Measurements from ENCODE around the gene RNF114. TPM values are rescaled to one million over a fixed set of nuclear protein-coding genes. Genes with fewer than 3 reads are reported as not detected.

Gene RNF114
- total and polyA plus RNA-seq, 2 donors (not counting 3 experiments of a cell fraction or from before 2014, with no cell fraction given), result 45.8 to 81.7 TPM

DNA sequence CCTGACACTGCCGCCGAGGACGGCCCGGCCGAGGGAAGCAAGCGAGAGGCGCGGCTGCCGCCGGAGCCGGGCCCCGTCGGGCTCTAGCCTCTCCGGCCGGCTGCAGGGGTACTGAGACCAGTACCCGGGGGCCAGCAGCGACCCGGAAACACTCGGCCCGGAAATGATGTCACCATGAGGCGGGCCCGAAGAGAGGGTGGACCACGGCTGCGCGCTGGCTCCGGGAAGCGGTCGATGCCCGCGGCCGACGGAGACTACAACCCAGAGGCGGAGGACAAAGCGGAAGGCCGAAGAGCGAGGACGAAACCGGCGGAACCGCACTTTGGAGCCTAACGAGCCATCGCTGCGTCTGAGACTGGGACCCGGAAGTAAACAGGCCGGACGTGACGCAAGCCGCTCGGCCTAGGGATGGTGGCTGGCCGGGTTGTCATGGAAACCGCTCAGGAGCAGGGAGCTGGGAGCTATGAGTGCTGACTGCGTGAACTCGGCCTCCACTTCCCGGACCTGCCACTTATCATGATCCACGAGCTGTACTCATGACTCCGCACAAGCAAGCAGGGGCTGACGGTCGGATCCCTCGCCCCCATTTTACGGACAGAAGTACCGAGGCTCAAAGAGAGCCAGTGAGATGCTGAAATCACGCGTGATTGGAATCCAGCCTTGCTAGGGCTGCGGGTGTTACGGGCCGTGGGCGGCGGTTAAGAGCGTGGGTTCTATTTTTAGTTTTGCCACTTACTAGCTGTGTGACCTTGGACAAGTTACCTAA is 20.6 kb upstream of the RNF114 start, which contains the start of gene SPATA2:
SPATA2 (minus strand) TSS at position 150 of the 766 bp plus-strand sequence. CDS start 7,039 bp downstream, outside the sequence.
- TF ChIP-seq EZH2 (IDR thresholded peaks at IDR 0.05; ENCODE audit: borderline replicate concordance, low read depth, low read length, severe bottlenecking) (no peak), JUN (IDR thresholded peaks at IDR 0.05; ENCODE audit: borderline replicate concordance, insufficient read depth, insufficient read length, low read depth) (no peak), GATA2 (IDR thresholded peaks at IDR 0.05; ENCODE audit: insufficient read depth, insufficient read length, low read depth, low read length) (no peak), POLR2A (IDR thresholded peaks at IDR 0.05; ENCODE audit: low read depth, low read length) (peak; percentile 83), MYC (IDR thresholded peaks at IDR 0.05; ENCODE audit: low read depth, low read length) (no peak), FOS (IDR thresholded peaks at IDR 0.05; ENCODE audit: borderline replicate concordance, insufficient read depth, low read length) (no peak), POLR2AphosphoS5 (IDR thresholded peaks at IDR 0.05; ENCODE audit: insufficient read depth, low read depth, low read length) (peak; percentile 63)
- TF ChIP-seq, protein P1, sequence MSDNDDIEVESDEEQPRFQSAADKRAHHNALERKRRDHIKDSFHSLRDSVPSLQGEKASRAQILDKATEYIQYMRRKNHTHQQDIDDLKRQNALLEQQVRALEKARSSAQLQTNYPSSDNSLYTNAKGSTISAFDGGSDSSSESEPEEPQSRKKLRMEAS (IDR thresholded peaks at IDR 0.05; ENCODE audit: insufficient read depth, insufficient read length), result no peak
- TF ChIP-seq, protein P2, sequence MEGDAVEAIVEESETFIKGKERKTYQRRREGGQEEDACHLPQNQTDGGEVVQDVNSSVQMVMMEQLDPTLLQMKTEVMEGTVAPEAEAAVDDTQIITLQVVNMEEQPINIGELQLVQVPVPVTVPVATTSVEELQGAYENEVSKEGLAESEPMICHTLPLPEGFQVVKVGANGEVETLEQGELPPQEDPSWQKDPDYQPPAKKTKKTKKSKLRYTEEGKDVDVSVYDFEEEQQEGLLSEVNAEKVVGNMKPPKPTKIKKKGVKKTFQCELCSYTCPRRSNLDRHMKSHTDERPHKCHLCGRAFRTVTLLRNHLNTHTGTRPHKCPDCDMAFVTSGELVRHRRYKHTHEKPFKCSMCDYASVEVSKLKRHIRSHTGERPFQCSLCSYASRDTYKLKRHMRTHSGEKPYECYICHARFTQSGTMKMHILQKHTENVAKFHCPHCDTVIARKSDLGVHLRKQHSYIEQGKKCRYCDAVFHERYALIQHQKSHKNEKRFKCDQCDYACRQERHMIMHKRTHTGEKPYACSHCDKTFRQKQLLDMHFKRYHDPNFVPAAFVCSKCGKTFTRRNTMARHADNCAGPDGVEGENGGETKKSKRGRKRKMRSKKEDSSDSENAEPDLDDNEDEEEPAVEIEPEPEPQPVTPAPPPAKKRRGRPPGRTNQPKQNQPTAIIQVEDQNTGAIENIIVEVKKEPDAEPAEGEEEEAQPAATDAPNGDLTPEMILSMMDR (IDR thresholded peaks at IDR 0.05; ENCODE audit: extremely low read depth in 1 of 2, insufficient read depth in 1 of 2, low read depth in 1 of 2, low read length in 2 of 2), result no peak
- Histone ChIP-seq H4K20me1 (replicated peaks; ENCODE audit: control insufficient read depth, extremely low read depth, insufficient read depth, low read length) (no peaks in the 10 kb centered on the region), H3K27me3 (ENCODE audit: control insufficient read depth in 2 of 2, insufficient read depth in 2 of 2, low read length in 2 of 2) (no peaks in the 10 kb centered on the region), H3K4me1 (ENCODE audit: control insufficient read depth, extremely low read depth, insufficient read depth, low read length) (peaks cover 17% of the 10 kb centered on the region), H3K9me3 (replicated peaks; ENCODE audit: control insufficient read depth, insufficient read depth, low read length) (no peaks in the 10 kb centered on the region), H3K9ac (replicated peaks; ENCODE audit: extremely low read depth, insufficient read depth, low read length) (peak within 1 kb of the TSS; percentile 88), H3K79me2 (ENCODE audit: control insufficient read depth, insufficient read depth, low read length) (peaks cover 33% of the 10 kb centered on the region), H3K9me1 (replicated peaks; ENCODE audit: control insufficient read depth, extremely low read depth, insufficient read depth, low read length) (no peaks in the 10 kb centered on the region), H2AFZ (ENCODE audit: low read depth, low read length) (peak within 1 kb of the TSS; percentile 72), H3K4me2 (ENCODE audit: insufficient read depth, low read length) (peak within 1 kb of the TSS; percentile 90), H3K36me3 (ENCODE audit: control insufficient read depth in 2 of 2, extremely low read depth in 1 of 2, insufficient read depth in 2 of 2, low read length in 2 of 2) (no peaks in the 10 kb centered on the region), H3K4me3 (replicated peaks in 1 of 3; ENCODE audit: insufficient read depth in 1 of 3, low read depth in 1 of 3, low read length in 3 of 3) (peak within 1 kb of the TSS; percentile 54 to 89 (median 68)), H3K27ac (ENCODE audit: insufficient read depth, low read depth, low read length) (peak within 1 kb of the TSS; percentile 86)
- BruUV-seq (replicated peaks), result TSS peak; percentile 78
- CTCF ChIA-PET, result interaction anchor here (1.0 to 2.3 kb wide), 7 partner anchors 13 to 374 kb away, joined by 3 to 10 read pairs (median 5); partner anchors contain the start of gene RNF114
- POLR2A ChIA-PET, result no interaction called here
- intact Hi-C loops (cut with micrococcal nuclease), result loop anchor here (2.0 kb wide), 2 partner anchors 13 to 21 kb away; partner anchors contain the start of gene RNF114
- dilution Hi-C loops (cut with MboI; ENCODE audit: extremely low pct_ligation_motif_present, low sequenced_read_pairs), result no loop called here
- FAIRE-seq (peak; percentile 98), DNase-seq (ENCODE audit: low read depth, low spot score) (peak; percentile 94)

Data from endothelial cell of umbilical vein (primary cell).